ENCODE measurements around the gene GPSM1.

GRCh38 chr9:136338511-136338910 lies 11.2 kb downstream of the GPSM1 start:
- TF ChIP-seq CTCF (IDR thresholded peaks at IDR 0.05) (no peak), POLR2A (IDR thresholded peaks at IDR 0.05) (no peak)
